GM13976 (cell line): Measurements from ENCODE around the gene SMIM9.

ENCODE experiments used
- DNase-seq: peaks from one replicate; pipeline ENCODE4 v3.0.0; 2012; ENCODE audit warnings: low spot score
- CTCF ChIP-seq: IDR thresholded peaks from 2 replicates; pipeline ENCODE4 v1.5.1; 2012; ENCODE audit warnings: borderline replicate concordance, mild to moderate bottlenecking; ENCODE audit not compliant: insufficient read depth; ENCODE audit errors: extremely low read depth, missing control alignments, control extremely low read depth
- in situ Hi-C: fragments of 300-500 bp; cut with MboI; formaldehyde crosslinking; loops from one replicate; pipeline ENCODE4 v1.12.0; 2022; ENCODE audit warnings: low sequenced_read_pairs, mixed read lengths, inconsistent platforms; ENCODE audit not compliant: unreplicated experiment

The SMIM9 gene

GRCh38 chrX:154784149-154784995 lies 50.1 kb downstream of the SMIM9 start:
- no peak for TF ChIP-seq CTCF
- no peak for DNase-seq
- in situ Hi-C loops: no loop called here

GRCh38 chrX:154780968-154781367 lies 53.5 kb downstream of the SMIM9 start:
- no peak for DNase-seq
- no peak for TF ChIP-seq CTCF
- in situ Hi-C loops: no loop called here

- in situ Hi-C loops: no loop called here
- DNase-seq: no peak
- TF ChIP-seq CTCF: no peak
These were observed 55.2 kb downstream of the SMIM9 start for GRCh38 chrX:154779261-154779660.

GRCh38 chrX:154776753-154777152 lies 57.7 kb downstream of the SMIM9 start:
- no peak for TF ChIP-seq CTCF
- DNase-seq: no peak
- in situ Hi-C loops: no loop called here

GRCh38 chrX:154775419-154776349 lies 58.8 kb downstream of the SMIM9 start:
- in situ Hi-C loops: no loop called here
- no peak for TF ChIP-seq CTCF
- DNase-seq: no peak

GRCh38 chrX:154774622-154775021 lies 59.8 kb downstream of the SMIM9 start:
- DNase-seq: no peak
- no peak for TF ChIP-seq CTCF
- in situ Hi-C loops: no loop called here
